A549 (cell line): ENCODE data around the gene HARS1. TPM values are rescaled to one million over a fixed set of nuclear protein-coding genes. Genes with fewer than 3 reads are reported as not detected.

Experiments used
- ATAC-seq, 2 experiments: fragments of 200-7000 bp in 1 of 2; fragments of >200 bp in 1 of 2; cut with Nextera tagmentation in 1 of 2; cut with Tn5 transposase in 1 of 2; 3 replicates each; pipeline versions ENCODE4 v1.8.0 to v1.9.1; 2018 to 2020; ENCODE audit warnings: mild to moderate bottlenecking in 1 of 2, moderate library complexity in 1 of 2
- CTCF ChIA-PET: fragments of 300-600 bp; sonication (Branson Sonifier 250); formaldehyde crosslinking; extraction: SDS; loops from one replicate; lab custom pipeline; 2021; ENCODE audit warnings: antibody characterized with exemption, inconsistent platforms; lab: Yijun Ruan, JAX
- POLR2A ChIA-PET: fragments of 350-600 bp; formaldehyde crosslinking; extraction: SDS; loops from one replicate; lab custom pipeline; 2021; ENCODE audit warnings: antibody characterized with exemption, inconsistent platforms; lab: Yijun Ruan, JAX
- DNase-seq, 2 experiments: peaks; one replicate each; pipeline versions ENCODE4 v3.0.0 to v3.0.0-alpha.2; 2011 to 2016; ENCODE audit warnings: low read depth in 1 of 2, low spot score in 1 of 2
- FAIRE-seq: peaks from 2 replicates; lab custom pipeline; 2011; peaks lifted over from hg19 to GRCh38; lab: Jason Lieb, UNC
- H3K27ac ChIP-seq, 2 experiments: fragments of >200 bp; sonication (Bioruptor Twin); formaldehyde crosslinking; 3 replicates each; pipeline ENCODE4 v1.5.1; 2016 to 2017
- H3K4me1 ChIP-seq: fragments of >200 bp; sonication (Bioruptor Twin); formaldehyde crosslinking; 3 replicates; pipeline ENCODE4 v1.6.1; 2016
- H3K4me2 ChIP-seq: fragments of >200 bp; sonication (Bioruptor Twin); formaldehyde crosslinking; 3 replicates; pipeline ENCODE4 v1.6.1; 2016
- H3K4me3 ChIP-seq: fragments of >200 bp; sonication (Bioruptor Twin); formaldehyde crosslinking; 3 replicates; pipeline ENCODE4 v1.5.1; 2016
- H3K9me3 ChIP-seq: fragments of >200 bp; sonication (Bioruptor Twin); formaldehyde crosslinking; 3 replicates; pipeline ENCODE4 v1.6.1; 2016
- BCL3 ChIP-seq: fragments of >200 bp; sonication (Bioruptor Twin); formaldehyde crosslinking; IDR thresholded peaks from 3 replicates; pipeline ENCODE4 v1.6.1; 2016
- BHLHE40 ChIP-seq: IDR thresholded peaks from 2 replicates; pipeline ENCODE4 v1.6.1; 2012; ENCODE audit warnings: low read depth, low read length, inconsistent platforms
- CBX2 ChIP-seq: fragments of 200-600 bp; sonication (generic); IDR thresholded peaks from 2 replicates; pipeline ENCODE4 v1.6.1; 2016; ENCODE audit warnings: low read depth, mild to moderate bottlenecking, borderline replicate concordance
- CEBPB ChIP-seq, 2 experiments: fragments of >200 bp in 1 of 2; sonication (Bioruptor Twin) in 1 of 2; formaldehyde crosslinking in 1 of 2; IDR thresholded peaks; 2 replicates each; pipeline ENCODE4 v1.6.1; 2012 to 2016
- CHD4 ChIP-seq: fragments of 200-600 bp; sonication (generic); IDR thresholded peaks from 2 replicates; pipeline ENCODE4 v1.6.1; 2016; ENCODE audit warnings: antibody characterized with exemption, mild to moderate bottlenecking, borderline replicate concordance
- ESRRA ChIP-seq: fragments of 150-350 bp; IDR thresholded peaks from 2 replicates; pipeline ENCODE4 v1.6.1; 2014; ENCODE audit warnings: mild to moderate bottlenecking, low read length, borderline replicate concordance
- GATA3 ChIP-seq: IDR thresholded peaks from 2 replicates; pipeline ENCODE4 v1.6.1; 2012; ENCODE audit warnings: borderline replicate concordance
- HES2 ChIP-seq: fragments of >200 bp; sonication (Bioruptor Twin); formaldehyde crosslinking; IDR thresholded peaks from 2 replicates; pipeline ENCODE4 v1.6.1; 2016
- HOXB13 ChIP-seq: fragments of 250-450 bp; sonication (Bioruptor Pico); IDR thresholded peaks from 2 replicates; pipeline ENCODE4 v1.5.0; 2020; ENCODE audit warnings: low read depth, mild to moderate bottlenecking, moderate library complexity
- JUN ChIP-seq, 2 experiments: fragments of >200 bp; sonication (Bioruptor Twin); formaldehyde crosslinking; IDR thresholded peaks; 2 replicates in 1 of 2; 3 replicates in 1 of 2; pipeline ENCODE4 v1.6.1; 2016 to 2017
- KDM5A ChIP-seq: fragments of 200-600 bp; sonication (generic); IDR thresholded peaks from 2 replicates; pipeline ENCODE4 v1.6.1; 2016; ENCODE audit warnings: antibody characterized with exemption, mild to moderate bottlenecking
- MAX ChIP-seq: IDR thresholded peaks from 2 replicates; pipeline ENCODE4 v1.6.1; 2012
- PBX3 ChIP-seq: IDR thresholded peaks from 2 replicates; pipeline ENCODE4 v1.6.1; 2012
- PHF8 ChIP-seq: fragments of 200-600 bp; sonication (generic); IDR thresholded peaks from 2 replicates; pipeline ENCODE4 v1.6.1; 2016; ENCODE audit warnings: low read depth, mild to moderate bottlenecking, antibody characterized with exemption, moderate library complexity, borderline replicate concordance
- POLR2A ChIP-seq: IDR thresholded peaks from 2 replicates; pipeline ENCODE4 v1.6.1; 2012; ENCODE audit warnings: mild to moderate bottlenecking, low read length
- REST ChIP-seq: fragments of 200-600 bp; sonication (generic); IDR thresholded peaks from 2 replicates; pipeline ENCODE4 v1.6.1; 2016; ENCODE audit warnings: antibody characterized with exemption, mild to moderate bottlenecking, moderate library complexity
- RFX5 ChIP-seq: fragments of 450-650 bp; IDR thresholded peaks from 2 replicates; pipeline ENCODE4 v1.7.1; 2014; ENCODE audit warnings: antibody characterized with exemption, mild to moderate bottlenecking, moderate library complexity
- SMC3 ChIP-seq: fragments of >200 bp; sonication (Bioruptor Twin); formaldehyde crosslinking; IDR thresholded peaks from 3 replicates; pipeline ENCODE4 v1.6.1; 2018; ENCODE audit warnings: inconsistent platforms
- ZC3H11A ChIP-seq: fragments of 450-650 bp; IDR thresholded peaks from 2 replicates; pipeline ENCODE4 v1.6.1; 2014; ENCODE audit warnings: antibody characterized with exemption, mild to moderate bottlenecking
- WGBS: methylation state at CpG from one replicate; pipeline ENCODE4 v1.1.6; 2017; ENCODE audit errors: missing lambda C conversion rate; 5-methylcytosine and 5-hydroxymethylcytosine counted together
- polyA plus RNA-seq, 4 experiments: library from polyadenylated mRNA; depleted of rRNA in 3 of 4; stranded (reverse); fragments of >200 nt; fragmentation: RNase III in 1 of 4; extraction: RNeasy Plus Mini Kit Qiagen cat#74134 plus additional on column Dnase treatment in 1 of 4; gene quantifications; 2 replicates in 3 of 4; 3 replicates in 1 of 4; pipeline ENCODE4 v1.2.3, GENCODE V29; 2011 to 2017

The HARS1 gene
- polyA plus RNA-seq, 2 of the 4 experiments (the other 2 are of a cell fraction): 80.5 to 87.1 TPM

GRCh38 chr5:140707812-140708211, 16.6 kb upstream of the HARS1 start:
- H3K4me3 ChIP-seq: no peak overlapping the region
- TF ChIP-seq CBX2 (no peak), REST (no peak), SMC3 (no peak), POLR2A (no peak), KDM5A (no peak), ESRRA (no peak), ZC3H11A (no peak), BHLHE40 (no peak), HES2 (no peak), CHD4 (no peak)
- TF ChIP-seq, all 56 proteins: peak for 0
- no peak for DNase-seq
- no peak overlapping the region for H3K27ac ChIP-seq
- POLR2A ChIA-PET: interaction anchor here (3.9 kb wide), 1 partner anchor 6 kb away, joined by 72 read pairs; the partner anchor contains the start of gene ZMAT2
- H3K9me3 ChIP-seq: no peaks in the 10 kb centered on the region
- FAIRE-seq: no peak
- CTCF ChIA-PET: interaction anchor here (1.0 to 1.1 kb wide), 2 partner anchors 11 to 60 kb away, joined by 3 read pairs; partner anchors contain the start of genes IK and NDUFA2
- H3K4me2 ChIP-seq: no peak overlapping the region
- peaks cover 9% of the 10 kb centered on the region; the same call in 2 of the 3 replicates for H3K4me1 ChIP-seq
- no peak for ATAC-seq
- WGBS: 97% methylated on average over 4 of the region's 4 CpGs

GRCh38 chr5:140700177-140701144, 9.3 kb upstream of the HARS1 start, which contains the start of gene ZMAT2:
TSS of gene ZMAT2 (plus strand) at chr5:140700447. CDS start at chr5:140700461, 14 bp downstream.
- Histone ChIP-seq H3K4me3 (peak within 1 kb of the TSS; percentile 93), H3K4me2 (peak within 1 kb of the TSS; percentile 98), H3K27ac (peak within 1 kb of the TSS; percentile 82 to 88), H3K4me1 (peaks cover 11% of the 10 kb centered on the region; the same call in 2 of the 3 replicates), H3K9me3 (no peaks in the 10 kb centered on the region)
- DNase-seq (peak; percentile 96 to 99), ATAC-seq (peak; percentile 94 to 98), FAIRE-seq (peak; percentile 95)
- CTCF ChIA-PET: interaction anchor here (1.8 kb wide), 1 partner anchor 10 kb away, joined by 9 read pairs; no protein-coding TSS in a partner anchor
- 4% methylated on average over 38 of the region's 44 CpGs for WGBS
- no peak for TF ChIP-seq CHD4
- TF ChIP-seq PBX3: peak; percentile 22
- TF ChIP-seq HOXB13 (CRISPR knock-in tag): no peak
- peak; percentile 50 to 78; a peak in 3 of 4 replicates for TF ChIP-seq CEBPB (IDR thresholded peaks at IDR 0.05)
- TF ChIP-seq KDM5A: peak; percentile 91
- TF ChIP-seq GATA3: peak; percentile 71
- peak; percentile 83; the same call in 2 of the 3 replicates for TF ChIP-seq BCL3
- peak; percentile 59 for TF ChIP-seq POLR2A
- no peak for TF ChIP-seq RFX5
- TF ChIP-seq JUN (IDR thresholded peaks at IDR 0.05): peak; percentile 61 to 91; a peak in 4 of 5 replicates
- peak; percentile 69 for TF ChIP-seq MAX
- peak; percentile 30; the same call in 1 of the 2 replicates for TF ChIP-seq PHF8
- POLR2A ChIA-PET: interaction anchor here (0.6 to 3.7 kb wide), 15 partner anchors 9 to 460 kb away, joined by 3 to 72 read pairs (median 4); partner anchors contain the start of genes HARS1, HARS2, HBEGF and IK
